HEK293 (cell line): ENCODE data around the gene TMED1.

Source experiments
- CTCF ChIA-PET: fragments of 350-600 bp; formaldehyde crosslinking; extraction: SDS; loops from one replicate; lab custom pipeline; 2021; ENCODE audit warnings: antibody characterized with exemption; lab: Yijun Ruan, JAX
- POLR2A ChIA-PET: fragments of 300-600 bp; formaldehyde crosslinking; extraction: SDS; loops from one replicate; lab custom pipeline; 2020; ENCODE audit warnings: antibody characterized with exemption, inconsistent platforms; lab: Yijun Ruan, JAX
- H3K27ac ChIP-seq: fragments of 200-500 bp; sonication (Bioruptor generic); 2 replicates; pipeline ENCODE4 v1.5.1; 2014; ENCODE audit warnings: low read depth, low read length, control low read depth, inconsistent platforms; ENCODE audit errors: extremely low read depth
- H3K36me3 ChIP-seq, 2 experiments: fragments of 200-500 bp in 1 of 2; sonication (Bioruptor generic) in 1 of 2; 1 replicate in 1 of 2; 2 replicates in 1 of 2; pipeline ENCODE4 v1.5.1; 2014 to 2017; ENCODE audit warnings: inconsistent platforms in 2 of 2, low read length in 2 of 2; ENCODE audit not compliant: control insufficient read depth in 2 of 2, insufficient read depth in 1 of 2
- H3K4me1 ChIP-seq: fragments of 200-500 bp; sonication (Bioruptor generic); 2 replicates; pipeline ENCODE4 v1.5.1; 2014; ENCODE audit warnings: mild to moderate bottlenecking, low read length, inconsistent platforms; ENCODE audit not compliant: control insufficient read depth, insufficient read depth
- H3K4me3 ChIP-seq: 2 replicates; pipeline ENCODE4 v1.5.1; 2011; ENCODE audit warnings: low read depth, mild to moderate bottlenecking, control low read depth, low read length, moderate library complexity
- H3K9me3 ChIP-seq: fragments of 200-500 bp; sonication (Bioruptor generic); 2 replicates; pipeline ENCODE4 v1.5.1; 2014; ENCODE audit warnings: low read depth, low read length, inconsistent platforms; ENCODE audit not compliant: control insufficient read depth, insufficient read depth
- BCL6B ChIP-seq: fragments of 450-650 bp; formaldehyde crosslinking; IDR thresholded peaks from 2 replicates; pipeline ENCODE4 v1.5.1; 2017; ENCODE audit warnings: missing biosample characterization, missing genetic modification characterization
- HOXC10 ChIP-seq: sonication (generic); formaldehyde crosslinking; IDR thresholded peaks from 2 replicates; pipeline ENCODE4 v1.8.1; 2023; ENCODE audit warnings: mild to moderate bottlenecking, missing genetic modification reagents
- INSM2 ChIP-seq: fragments of 450-650 bp; formaldehyde crosslinking; IDR thresholded peaks from 2 replicates; pipeline ENCODE4 v1.5.1; 2016; ENCODE audit warnings: missing biosample characterization, missing genetic modification characterization
- PRDM10 ChIP-seq: fragments of 450-650 bp; formaldehyde crosslinking; IDR thresholded peaks from 2 replicates; pipeline ENCODE4 v1.5.1; 2016; ENCODE audit warnings: missing biosample characterization, missing genetic modification characterization
- SALL2 ChIP-seq: fragments of 450-650 bp; formaldehyde crosslinking; IDR thresholded peaks from 2 replicates; pipeline ENCODE4 v1.5.0; 2017; ENCODE audit warnings: missing biosample characterization, mild to moderate bottlenecking, missing genetic modification characterization, borderline replicate concordance
- ZBTB1 ChIP-seq: fragments of 450-650 bp; formaldehyde crosslinking; IDR thresholded peaks from 2 replicates; pipeline ENCODE4 v1.5.1; 2016; ENCODE audit warnings: missing biosample characterization, missing genetic modification characterization
- ZFP69B ChIP-seq: fragments of 450-650 bp; formaldehyde crosslinking; IDR thresholded peaks from 2 replicates; pipeline ENCODE4 v1.5.1; 2016; ENCODE audit warnings: missing biosample characterization, missing genetic modification characterization
- ZNF16 ChIP-seq: fragments of 450-650 bp; formaldehyde crosslinking; IDR thresholded peaks from 2 replicates; pipeline ENCODE4 v1.5.1; 2016; ENCODE audit warnings: low read depth, missing biosample characterization, missing genetic modification characterization
- ZNF19 ChIP-seq: fragments of 450-650 bp; formaldehyde crosslinking; IDR thresholded peaks from 2 replicates; pipeline ENCODE4; 2016; ENCODE audit warnings: missing biosample characterization, missing genetic modification characterization, low read depth
- ZNF280D ChIP-seq: fragments of 450-650 bp; formaldehyde crosslinking; IDR thresholded peaks from 2 replicates; pipeline ENCODE4 v1.5.1; 2016; ENCODE audit warnings: missing biosample characterization, missing genetic modification characterization
- ZNF354C ChIP-seq: fragments of 450-650 bp; formaldehyde crosslinking; IDR thresholded peaks from 2 replicates; pipeline ENCODE4 v1.5.1; 2016; ENCODE audit warnings: missing biosample characterization, missing genetic modification characterization, low read depth, borderline replicate concordance
- ZNF394 ChIP-seq: fragments of 450-650 bp; formaldehyde crosslinking; IDR thresholded peaks from 2 replicates; pipeline ENCODE4 v1.5.1; 2016; ENCODE audit warnings: missing biosample characterization, missing genetic modification characterization, mild to moderate bottlenecking, moderate library complexity, borderline replicate concordance
- ZNF623 ChIP-seq: fragments of 450-650 bp; formaldehyde crosslinking; IDR thresholded peaks from 2 replicates; pipeline ENCODE4 v1.5.1; 2016; ENCODE audit warnings: missing biosample characterization, missing genetic modification characterization
- ZNF777 ChIP-seq: fragments of 450-650 bp; formaldehyde crosslinking; IDR thresholded peaks from 2 replicates; pipeline ENCODE4 v1.5.1; 2017; ENCODE audit warnings: missing biosample characterization, missing genetic modification characterization, borderline replicate concordance

TMED1 gene

GRCh38 chr19:10852941-10853340 is 16.9 kb upstream of the TMED1 start:
- CTCF ChIA-PET, result interaction anchor here (0.6 to 7.7 kb wide), 4 partner anchors 10 to 273 kb away, joined by 3 to 98 read pairs (median 6); no protein-coding TSS in a partner anchor
- TF ChIP-seq ZNF354C (tag by site-specific recombination), result no peak
- no peak for TF ChIP-seq ZNF19 (tag by site-specific recombination)
- no peak for TF ChIP-seq ZBTB1 (tag by site-specific recombination)
- no peak for TF ChIP-seq SALL2
- TF ChIP-seq ZNF16, result no peak
- no peak for TF ChIP-seq INSM2 (tag by site-specific recombination)
- TF ChIP-seq ZFP69B (tag by site-specific recombination), result no peak
- TF ChIP-seq, all 188 proteins: peak for 0
- Histone ChIP-seq H3K4me1 (no peaks in the 10 kb centered on the region), H3K4me3 (no peak overlapping the region), H3K27ac (no peak overlapping the region), H3K36me3 (no peaks in the 10 kb centered on the region), H3K9me3 (no peaks in the 10 kb centered on the region)
- POLR2A ChIA-PET, result interaction anchor here (0.6 to 1.0 kb wide), 4 partner anchors 12 to 79 kb away, joined by 3 to 11 read pairs (median 6); partner anchors contain the start of gene TMED1

GRCh38 chr19:10852098-10852800 is 16.2 kb upstream of the TMED1 start:
- CTCF ChIA-PET, result interaction anchor here (0.9 to 7.7 kb wide), 2 partner anchors 10 to 273 kb away, joined by 5 to 98 read pairs; no protein-coding TSS in a partner anchor
- no peaks in the 10 kb centered on the region for H3K9me3 ChIP-seq
- TF ChIP-seq ZNF623 (tag by site-specific recombination), result peak; percentile 95
- peak; percentile 50; the same call in 1 of the 2 replicates for TF ChIP-seq PRDM10
- TF ChIP-seq BCL6B (tag by site-specific recombination), result no peak
- peak; percentile 64; the same call in 1 of the 2 replicates for TF ChIP-seq ZNF394 (tag by site-specific recombination)
- no peak for TF ChIP-seq HOXC10

GRCh38 chr19:10850631-10851030 is 14.6 kb upstream of the TMED1 start:
- TF ChIP-seq ZNF777 (tag by site-specific recombination) (no peak), ZNF280D (tag by site-specific recombination) (peak; percentile 60; the same call in 1 of the 2 replicates)
- ChIA-PET CTCF (interaction anchor here (1.3 to 7.7 kb wide), 2 partner anchors 12 to 15 kb away, joined by 3 to 98 read pairs; partner anchors contain the start of gene TMED1), POLR2A (no interaction called here)

More at GRCh38 chr19:10852098-10852800, 16.2 kb upstream of the TMED1 start:
- H3K36me3 ChIP-seq, result no peaks in the 10 kb centered on the region
- H3K27ac ChIP-seq, result no peak overlapping the region
- no peak overlapping the region for H3K4me3 ChIP-seq
- POLR2A ChIA-PET, result interaction anchor here (0.6 kb wide), 1 partner anchor 80 kb away, joined by 11 read pairs; no protein-coding TSS in a partner anchor
- H3K4me1 ChIP-seq, result no peaks in the 10 kb centered on the region

More at GRCh38 chr19:10850631-10851030, 14.6 kb upstream of the TMED1 start:
- Histone ChIP-seq H3K27ac (no peak overlapping the region), H3K4me3 (no peak overlapping the region), H3K36me3 (no peaks in the 10 kb centered on the region), H3K4me1 (no peaks in the 10 kb centered on the region), H3K9me3 (no peaks in the 10 kb centered on the region)
